ENCODE measurements around the gene GSAP.

DNA sequence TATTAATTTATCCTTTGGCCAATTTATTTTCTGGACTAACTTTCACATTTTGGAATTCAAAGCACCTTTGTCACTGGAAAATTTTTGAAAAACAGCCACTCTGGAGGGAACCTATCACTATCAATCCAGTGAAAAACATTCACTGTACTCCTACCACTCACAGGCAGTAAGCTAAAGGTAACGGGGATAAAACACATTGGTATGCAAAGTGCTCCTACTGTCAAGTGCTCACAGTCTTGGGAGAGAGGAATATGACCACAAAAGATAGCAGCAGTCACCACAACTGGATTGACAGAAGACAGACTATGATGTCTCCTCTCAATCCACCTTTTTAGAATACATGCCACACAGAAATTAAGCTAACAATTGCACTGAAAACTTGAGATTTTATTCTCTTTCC is 13.3 kb downstream of the GSAP start:
- TF ChIP-seq, protein P1, sequence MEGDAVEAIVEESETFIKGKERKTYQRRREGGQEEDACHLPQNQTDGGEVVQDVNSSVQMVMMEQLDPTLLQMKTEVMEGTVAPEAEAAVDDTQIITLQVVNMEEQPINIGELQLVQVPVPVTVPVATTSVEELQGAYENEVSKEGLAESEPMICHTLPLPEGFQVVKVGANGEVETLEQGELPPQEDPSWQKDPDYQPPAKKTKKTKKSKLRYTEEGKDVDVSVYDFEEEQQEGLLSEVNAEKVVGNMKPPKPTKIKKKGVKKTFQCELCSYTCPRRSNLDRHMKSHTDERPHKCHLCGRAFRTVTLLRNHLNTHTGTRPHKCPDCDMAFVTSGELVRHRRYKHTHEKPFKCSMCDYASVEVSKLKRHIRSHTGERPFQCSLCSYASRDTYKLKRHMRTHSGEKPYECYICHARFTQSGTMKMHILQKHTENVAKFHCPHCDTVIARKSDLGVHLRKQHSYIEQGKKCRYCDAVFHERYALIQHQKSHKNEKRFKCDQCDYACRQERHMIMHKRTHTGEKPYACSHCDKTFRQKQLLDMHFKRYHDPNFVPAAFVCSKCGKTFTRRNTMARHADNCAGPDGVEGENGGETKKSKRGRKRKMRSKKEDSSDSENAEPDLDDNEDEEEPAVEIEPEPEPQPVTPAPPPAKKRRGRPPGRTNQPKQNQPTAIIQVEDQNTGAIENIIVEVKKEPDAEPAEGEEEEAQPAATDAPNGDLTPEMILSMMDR (IDR thresholded peaks at IDR 0.05), result no peak
- TF ChIP-seq POLR2A (IDR thresholded peaks at IDR 0.05), result no peak

All from thyroid gland (tissue), 4 donors.